MM.1S (cell line): ENCODE results near the gene MTREX.

ENCODE experiments used
- CTCF ChIP-seq: fragments of 300-600 bp; sonication (generic); IDR thresholded peaks from 2 replicates; pipeline ENCODE4 v1.5.1; 2016; ENCODE audit warnings: antibody characterized with exemption, low read length, mixed read lengths
- EZH2 ChIP-seq: fragments of 300-600 bp; sonication (generic); optimal IDR thresholded peaks from 2 replicates; pipeline ENCODE3; 2017; ENCODE audit warnings: low read depth, mild to moderate bottlenecking, antibody characterized with exemption, low read length, mixed read lengths

DNA sequence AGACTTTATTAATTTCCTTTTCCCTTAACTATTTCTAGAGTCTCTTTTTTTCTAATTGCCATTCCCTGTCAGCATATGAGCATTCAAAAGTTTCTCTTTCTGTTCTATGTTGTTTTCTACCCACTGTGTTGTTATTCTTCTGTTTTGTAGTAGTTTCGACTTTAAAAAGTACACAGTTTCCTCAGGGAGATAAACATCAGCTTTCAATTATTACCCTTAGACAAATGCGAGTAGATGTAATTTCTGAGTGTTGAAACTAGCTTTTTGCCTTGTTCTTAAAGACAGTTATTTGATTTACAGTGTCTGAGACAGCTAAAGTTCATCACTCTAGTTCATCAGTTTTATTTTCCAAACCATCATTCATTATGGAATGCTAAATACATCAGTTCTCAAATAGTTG, 19.5 kb downstream of the MTREX start:
- TF ChIP-seq CTCF = no peak
- no peak for TF ChIP-seq EZH2
